ENCODE data around the gene ACAD9.
"Not testable (repeated sequence)": the region's sequence is repeated elsewhere in the genome, so short reads cannot be mapped to it uniquely, and the experiment has no call there.

ACAD9 gene

GRCh38 chr3:128895843-128896697 lies 16.6 kb downstream of the ACAD9 start:
- DNase-seq (ENCODE audit: low read depth), result no peak

DNA sequence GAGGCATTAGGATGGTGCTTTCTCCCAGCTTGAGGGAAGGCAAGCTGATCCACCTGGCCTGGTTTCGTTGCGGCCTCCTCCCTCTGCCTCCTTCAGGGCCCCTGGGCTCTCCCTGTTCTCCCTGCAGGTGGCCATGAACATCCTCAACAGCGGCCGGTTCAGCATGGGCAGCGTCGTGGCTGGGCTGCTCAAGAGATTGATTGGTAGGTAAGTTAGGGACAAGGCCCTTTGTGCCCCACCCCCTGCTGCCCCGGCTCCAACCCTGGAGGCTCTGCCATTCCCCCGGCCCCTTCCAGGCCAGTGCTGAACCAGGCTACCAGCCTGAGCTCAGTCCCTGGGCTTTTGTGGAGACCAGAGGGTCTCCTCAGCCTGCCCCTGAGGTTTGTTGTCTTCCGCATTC lies 23.0 kb downstream of the ACAD9 start:
- DNase-seq (ENCODE audit: low read depth), result no peak

DNA sequence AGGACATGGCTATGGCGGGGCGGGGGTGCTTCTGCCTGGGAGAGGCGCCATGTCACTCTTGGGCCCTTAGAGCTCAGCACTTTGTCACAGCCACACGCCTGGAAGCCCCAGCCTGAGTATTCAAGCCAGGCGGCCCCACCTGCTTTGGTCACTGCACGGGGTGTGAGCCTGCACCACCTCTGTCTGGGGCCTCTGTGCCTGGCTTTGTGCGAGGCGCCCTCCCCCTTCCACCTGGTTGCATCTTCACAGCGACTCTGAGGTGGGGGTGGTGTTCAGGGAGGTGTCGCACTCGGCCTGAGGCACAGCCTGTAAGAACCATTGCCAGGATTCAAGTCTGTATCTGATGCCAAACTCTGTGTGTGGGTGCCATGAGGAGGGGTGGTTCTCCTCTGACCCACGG lies 24.1 kb downstream of the ACAD9 start:
- no peak for DNase-seq (ENCODE audit: low read depth)

DNA sequence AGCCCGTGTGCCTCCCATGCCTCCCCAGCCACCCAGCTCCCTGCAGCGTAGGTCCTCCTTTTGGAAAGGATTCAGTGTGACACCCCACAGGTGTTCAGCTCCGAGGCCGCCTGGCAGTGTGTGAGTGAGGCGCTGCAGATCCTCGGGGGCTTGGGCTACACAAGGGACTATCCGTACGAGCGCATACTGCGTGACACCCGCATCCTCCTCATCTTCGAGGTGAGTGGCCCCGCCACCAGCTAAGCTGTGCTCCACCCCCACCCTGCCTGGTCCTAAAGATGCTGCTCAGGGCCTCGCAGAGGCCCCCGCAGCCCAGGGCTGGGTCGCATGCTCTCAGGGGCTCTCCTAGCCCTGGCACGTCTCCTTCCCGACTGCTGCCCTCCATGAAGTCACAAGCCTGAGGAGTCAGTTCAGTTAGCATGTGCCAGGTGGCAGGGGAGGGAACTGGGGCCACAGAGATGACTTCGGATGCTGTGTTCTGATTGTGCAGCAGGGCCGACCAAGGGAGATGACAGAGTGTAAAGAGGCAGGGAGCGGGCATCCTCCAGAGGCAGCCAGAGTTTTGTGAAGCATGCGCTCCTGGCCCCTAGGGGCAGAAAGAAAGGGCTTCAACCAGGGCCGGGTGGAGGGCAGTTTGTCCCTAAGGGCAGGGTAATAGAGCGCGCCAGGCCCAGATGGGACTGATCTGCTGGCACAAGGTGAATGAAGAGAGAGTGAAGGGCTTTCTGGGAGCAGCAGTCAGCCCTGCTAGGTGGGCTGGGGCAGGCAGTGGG lies 26.8 kb downstream of the ACAD9 start:
- no peak for DNase-seq (ENCODE audit: low read depth)

- DNase-seq (ENCODE audit: low read depth), result no peak
Observed at GRCh38 chr3:128906804-128907525, 27.5 kb downstream of the ACAD9 start.

- no peak for DNase-seq (ENCODE audit: low read depth)
Observed at GRCh38 chr3:128907706-128908445, 28.5 kb downstream of the ACAD9 start.

GRCh38 chr3:128908951-128909350 lies 29.5 kb downstream of the ACAD9 start:
- DNase-seq (ENCODE audit: low read depth), result no peak

DNA sequence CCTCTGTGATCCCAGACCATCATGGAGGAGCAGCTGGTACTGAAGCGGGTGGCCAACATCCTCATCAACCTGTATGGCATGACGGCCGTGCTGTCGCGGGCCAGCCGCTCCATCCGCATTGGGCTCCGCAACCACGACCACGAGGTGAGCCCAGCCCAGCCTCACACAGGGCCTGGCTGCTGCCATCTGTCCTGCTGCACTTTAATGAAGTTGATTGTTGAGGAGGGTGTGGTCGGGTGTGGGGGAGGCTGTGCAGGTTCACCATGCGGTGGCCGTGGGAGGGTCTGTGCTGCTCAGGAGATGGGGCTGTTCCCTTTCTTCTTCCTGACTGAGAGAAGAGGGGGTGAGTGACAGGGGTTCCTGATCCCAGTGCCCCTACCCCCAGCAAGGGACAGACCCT lies 30.6 kb downstream of the ACAD9 start:
- no peak for DNase-seq (ENCODE audit: low read depth)

- no peak for DNase-seq (ENCODE audit: low read depth)
Observed at GRCh38 chr3:128911911-128912310, 32.5 kb downstream of the ACAD9 start.

DNA sequence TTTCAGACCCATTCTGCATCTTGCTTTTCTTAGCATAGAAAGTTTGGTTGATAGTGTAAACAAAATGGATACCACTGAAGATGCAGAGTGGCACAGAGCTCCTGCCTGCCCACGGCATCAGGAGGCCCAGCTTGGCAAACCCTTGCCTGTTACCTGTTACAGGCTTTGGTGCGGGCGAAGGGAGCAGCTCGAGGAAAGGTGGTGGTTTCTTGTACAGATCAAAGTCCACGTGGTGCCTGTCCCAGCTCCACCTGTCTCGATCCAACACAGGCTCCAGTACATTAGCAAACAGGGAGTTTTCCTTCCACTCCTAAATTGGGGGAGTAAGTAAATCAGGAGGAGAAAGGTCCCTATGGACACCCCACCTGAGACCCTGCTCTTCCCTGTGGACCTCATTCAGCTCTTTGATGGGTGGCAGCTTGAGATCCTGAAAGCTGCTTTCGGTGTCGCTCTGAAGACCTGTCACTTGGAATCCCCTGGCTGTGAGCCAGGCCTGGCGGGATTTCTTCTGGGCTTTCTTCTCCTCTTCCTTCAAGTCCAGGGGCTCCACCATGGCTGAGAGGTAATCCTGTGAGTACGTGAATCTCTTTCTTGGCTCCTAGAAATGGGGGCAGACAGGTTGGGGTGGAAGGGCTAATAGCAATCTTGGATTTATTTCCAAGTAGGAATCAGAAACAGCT lies 35.7 kb downstream of the ACAD9 start:
- no peak for DNase-seq (ENCODE audit: low read depth)

DNA sequence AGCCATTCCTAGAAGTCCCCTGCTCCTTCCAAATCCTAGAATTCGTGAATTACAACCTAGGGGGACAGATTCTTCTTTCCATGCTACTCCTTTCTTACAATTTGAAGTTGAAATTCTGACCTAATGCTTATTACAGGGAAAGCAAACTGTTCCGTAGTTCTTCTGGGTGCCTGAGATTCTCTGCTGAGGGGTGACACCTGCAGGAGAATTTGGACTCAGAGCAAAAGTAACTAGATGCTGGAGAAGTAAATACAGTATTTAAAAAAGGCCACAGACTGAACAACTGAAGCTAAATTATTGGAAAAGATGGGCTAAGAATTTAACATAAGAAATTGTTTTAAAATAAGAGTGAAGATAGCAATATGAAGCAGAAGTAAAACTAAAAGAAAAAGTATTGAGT lies 37.9 kb downstream of the ACAD9 start:
- no peak for DNase-seq (ENCODE audit: low read depth)

DNA sequence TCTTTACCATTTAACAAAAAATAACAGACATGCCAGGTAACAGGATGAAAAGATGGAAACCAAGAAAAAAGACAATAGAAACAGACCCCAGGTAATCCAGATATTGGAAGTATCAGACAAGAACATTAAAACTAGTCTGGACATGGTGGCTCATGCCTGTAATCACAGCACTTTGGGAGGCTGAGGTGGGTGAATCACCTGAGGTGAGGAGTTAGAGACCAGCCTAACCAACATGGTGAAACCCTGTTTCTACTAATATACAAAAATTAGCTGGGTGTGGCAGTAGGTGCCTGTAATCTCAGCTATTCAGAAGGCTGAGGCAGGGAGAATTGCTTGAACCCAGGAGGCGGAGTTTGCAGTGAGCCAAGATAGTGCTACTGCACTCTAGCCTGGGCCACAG lies 40.6 kb downstream of the ACAD9 start:
- DNase-seq (ENCODE audit: low read depth), result no peak

- DNase-seq (ENCODE audit: low read depth), result no peak
Observed at GRCh38 chr3:128922804-128923459, 43.5 kb downstream of the ACAD9 start.

- DNase-seq (ENCODE audit: low read depth), result no peak
Observed at GRCh38 chr3:128923576-128923975, 44.2 kb downstream of the ACAD9 start.

DNA sequence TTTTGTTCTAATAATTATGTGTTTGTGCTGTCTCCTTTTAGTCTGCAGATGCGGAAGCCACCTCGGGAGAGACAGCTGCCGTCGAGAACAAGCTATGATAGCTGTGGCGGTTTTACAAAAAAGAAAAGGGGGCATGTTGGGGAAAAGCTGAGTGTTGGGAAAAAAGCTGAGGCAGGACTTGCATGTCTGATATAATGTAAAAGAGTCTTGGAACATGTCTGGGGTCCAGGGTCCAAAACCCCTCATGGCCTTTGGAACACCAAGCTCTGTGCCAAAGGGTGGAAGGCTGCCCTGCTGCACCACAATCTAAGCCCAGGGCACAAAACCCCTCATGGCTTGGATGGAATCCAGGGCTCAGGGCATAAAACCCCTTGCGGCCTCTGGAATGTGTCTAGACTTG lies 44.6 kb downstream of the ACAD9 start:
- not testable (repeated sequence) for DNase-seq (ENCODE audit: low read depth)

- DNase-seq (ENCODE audit: low read depth), result no peak
Observed at GRCh38 chr3:128929364-128929763, 49.9 kb downstream of the ACAD9 start.

- no peak for DNase-seq (ENCODE audit: low read depth)
Observed at GRCh38 chr3:128931046-128931445, 51.6 kb downstream of the ACAD9 start.

GRCh38 chr3:128932516-128933212 lies 53.2 kb downstream of the ACAD9 start:
- DNase-seq (ENCODE audit: low read depth), result no peak

DNA sequence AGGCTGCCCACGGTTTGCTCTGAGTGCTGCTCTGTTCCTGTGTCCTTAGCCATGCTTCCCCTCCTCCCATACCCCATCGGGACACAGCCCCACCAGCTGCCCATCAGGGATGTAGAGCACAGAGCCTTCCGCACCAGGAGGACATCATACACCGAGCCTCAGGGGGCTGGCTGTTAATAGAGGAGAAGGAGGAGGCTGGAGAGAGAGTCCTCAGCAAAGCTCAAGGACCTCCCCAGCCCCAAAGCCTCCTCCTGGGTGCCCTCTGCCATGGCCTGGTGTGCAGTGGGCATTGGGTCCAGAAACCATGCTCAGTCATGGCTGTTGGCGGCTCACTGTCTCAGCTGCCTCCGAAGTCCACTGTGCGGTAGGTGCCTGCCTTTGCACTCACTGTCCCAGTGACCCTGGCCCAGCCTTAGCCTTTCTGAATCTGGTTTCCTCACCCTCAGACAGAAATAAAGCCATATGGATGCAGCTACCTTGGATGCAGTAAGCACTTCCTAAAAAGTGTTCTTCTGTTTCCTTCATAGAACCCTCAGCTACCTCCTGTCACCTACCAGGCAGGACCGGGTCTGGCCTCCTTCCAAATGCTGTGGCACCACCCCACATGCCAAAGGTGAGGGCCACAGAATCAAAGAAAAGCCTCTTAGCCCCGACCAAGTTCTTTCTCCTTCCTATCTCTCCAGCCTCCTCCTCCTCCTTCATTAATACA lies 53.9 kb downstream of the ACAD9 start:
- no peak for DNase-seq (ENCODE audit: low read depth)

GRCh38 chr3:128933922-128934253 lies 54.5 kb downstream of the ACAD9 start:
- no peak for DNase-seq (ENCODE audit: low read depth)
